ENCODE data around the gene SMARCA5. TPM values are rescaled to one million over a fixed set of nuclear protein-coding genes. Genes with fewer than 3 reads are reported as not detected.

SMARCA5 gene
- polyA plus RNA-seq, 1 donor = 46.3 TPM

DNA sequence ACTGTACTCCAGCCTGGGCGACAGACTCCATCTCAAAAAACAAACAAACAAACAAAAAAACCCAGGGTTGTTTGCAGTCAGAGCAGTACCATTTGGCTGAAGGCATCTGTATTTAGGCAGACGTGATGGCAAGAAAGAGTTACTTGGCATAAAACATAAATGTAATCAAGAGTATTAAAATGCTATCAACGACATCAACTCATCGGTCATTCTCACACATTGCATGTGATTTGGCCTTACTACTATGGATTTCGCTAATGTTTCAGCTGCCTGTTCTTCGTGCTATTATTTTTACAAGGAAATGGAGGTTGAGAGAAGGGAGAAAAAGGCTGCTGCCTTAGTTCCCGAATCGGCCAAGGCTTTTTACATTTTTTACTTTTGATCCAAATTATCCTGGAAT is 15.5 kb upstream of the SMARCA5 start:
- no peaks in the 10 kb centered on the region for H3K4me1 ChIP-seq (ENCODE audit: control insufficient read depth, insufficient read depth, low read length)
- no peak overlapping the region for H3K4me3 ChIP-seq (ENCODE audit: low read length)
- 88% methylated on average over 6 of the region's 8 CpGs for WGBS (ENCODE audit: insufficient coverage, low lambda C conversion rate)
- no peaks in the 10 kb centered on the region for H3K27me3 ChIP-seq (ENCODE audit: control insufficient read depth, insufficient read depth, low read length)
- H3K36me3 ChIP-seq (ENCODE audit: control insufficient read depth, insufficient read depth, low read length) = no peaks in the 10 kb centered on the region
- no peak for DNase-seq
- H3K9me3 ChIP-seq (ENCODE audit: control insufficient read depth, low read depth, low read length) = no peaks in the 10 kb centered on the region
- H3K27ac ChIP-seq (ENCODE audit: low read length) = no peak overlapping the region

DNA sequence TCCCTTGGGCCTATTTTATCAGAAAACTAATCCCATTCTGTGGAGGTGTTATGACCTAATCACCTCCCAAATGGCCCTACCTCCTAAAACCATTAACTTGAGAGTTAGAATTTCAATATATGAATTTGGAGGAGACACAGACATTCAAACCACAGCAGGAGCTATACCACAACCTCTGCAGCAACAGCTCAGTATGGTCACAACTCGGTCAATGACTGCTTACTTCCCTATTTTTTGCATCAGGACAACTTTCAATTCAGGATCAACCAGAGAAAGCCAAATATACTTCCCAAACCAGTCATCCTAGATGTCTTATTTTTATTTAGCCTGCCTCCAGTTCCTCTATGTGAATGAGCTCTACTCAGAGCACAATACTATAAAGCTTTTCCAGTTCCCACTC is 11.3 kb upstream of the SMARCA5 start:
- H3K27me3 ChIP-seq (ENCODE audit: control insufficient read depth, insufficient read depth, low read length) = no peaks in the 10 kb centered on the region
- no peak overlapping the region for H3K27ac ChIP-seq (ENCODE audit: low read length)
- H3K4me1 ChIP-seq (ENCODE audit: control insufficient read depth, insufficient read depth, low read length) = no peaks in the 10 kb centered on the region
- no peaks in the 10 kb centered on the region for H3K9me3 ChIP-seq (ENCODE audit: control insufficient read depth, low read depth, low read length)
- H3K4me3 ChIP-seq (ENCODE audit: low read length) = no peak overlapping the region
- no peak for DNase-seq
- H3K36me3 ChIP-seq (ENCODE audit: control insufficient read depth, insufficient read depth, low read length) = no peaks in the 10 kb centered on the region
- WGBS (ENCODE audit: insufficient coverage, low lambda C conversion rate) = no CpG with 5 or more reads among the region's 1 CpG

DNA sequence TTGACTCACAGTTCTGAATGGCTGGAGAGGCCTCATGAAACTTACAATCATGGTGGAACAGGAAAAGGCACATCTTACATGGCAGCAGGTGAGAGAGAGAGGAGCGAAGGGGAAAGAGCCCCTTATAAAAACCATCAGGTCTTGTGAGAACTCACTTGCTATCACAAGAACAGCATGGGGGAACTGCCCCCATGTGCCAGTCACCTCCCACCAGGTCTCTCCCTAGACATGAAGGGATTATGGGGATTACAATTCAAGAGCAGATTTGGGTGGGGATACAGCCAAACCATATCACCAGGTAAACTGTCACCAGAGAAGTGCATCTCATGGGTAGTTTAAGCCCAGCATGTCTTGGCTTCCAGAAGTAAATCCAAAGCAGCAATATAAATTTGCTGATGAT is 7.5 kb upstream of the SMARCA5 start:
- no CpG with 5 or more reads among the region's 1 CpG for WGBS (ENCODE audit: insufficient coverage, low lambda C conversion rate)
- H3K36me3 ChIP-seq (ENCODE audit: control insufficient read depth, insufficient read depth, low read length) = no peaks in the 10 kb centered on the region
- no peaks in the 10 kb centered on the region for H3K9me3 ChIP-seq (ENCODE audit: control insufficient read depth, low read depth, low read length)
- H3K4me3 ChIP-seq (ENCODE audit: low read length) = no peak overlapping the region
- no peaks in the 10 kb centered on the region for H3K4me1 ChIP-seq (ENCODE audit: control insufficient read depth, insufficient read depth, low read length)
- no peak for DNase-seq
- no peak overlapping the region for H3K27ac ChIP-seq (ENCODE audit: low read length)
- H3K27me3 ChIP-seq (ENCODE audit: control insufficient read depth, insufficient read depth, low read length) = no peaks in the 10 kb centered on the region

GRCh38 chr4:143511906-143512305 is 1.6 kb upstream of the SMARCA5 start:
- Histone ChIP-seq H3K27ac (ENCODE audit: low read length) (no peak overlapping the region), H3K4me1 (ENCODE audit: control insufficient read depth, insufficient read depth, low read length) (peaks cover 9% of the 10 kb centered on the region), H3K9me3 (ENCODE audit: control insufficient read depth, low read depth, low read length) (no peaks in the 10 kb centered on the region), H3K27me3 (ENCODE audit: control insufficient read depth, insufficient read depth, low read length) (no peaks in the 10 kb centered on the region), H3K36me3 (ENCODE audit: control insufficient read depth, insufficient read depth, low read length) (no peaks in the 10 kb centered on the region), H3K4me3 (ENCODE audit: low read length) (no peak overlapping the region)
- WGBS (ENCODE audit: insufficient coverage, low lambda C conversion rate) = no CpG with 5 or more reads among the region's 7 CpGs
- DNase-seq = no peak

DNA sequence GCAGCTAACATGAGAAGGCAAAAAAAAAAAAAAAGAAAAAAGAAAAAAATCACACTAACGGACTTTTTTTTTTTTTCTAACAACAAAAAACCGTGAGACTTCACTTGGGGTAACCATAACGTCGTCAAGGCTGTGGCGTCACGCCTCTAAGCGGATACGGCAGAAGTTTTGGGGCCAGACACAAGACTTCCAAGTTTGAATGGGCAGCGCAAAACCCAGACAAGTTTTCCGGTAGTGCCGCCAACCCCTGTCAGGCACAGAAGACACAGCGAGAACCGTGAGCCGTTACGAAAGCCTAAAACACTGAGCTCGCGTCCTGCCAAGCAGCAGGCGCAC is 556 bp upstream of the SMARCA5 start:
- Histone ChIP-seq H3K9me3 (ENCODE audit: control insufficient read depth, low read depth, low read length) (no peaks in the 10 kb centered on the region), H3K27ac (ENCODE audit: low read length) (peak overlapping the region; percentile 99), H3K36me3 (ENCODE audit: control insufficient read depth, insufficient read depth, low read length) (peaks cover 6% of the 10 kb centered on the region), H3K4me3 (ENCODE audit: low read length) (peak overlapping the region; percentile 92), H3K4me1 (ENCODE audit: control insufficient read depth, insufficient read depth, low read length) (peaks cover 9% of the 10 kb centered on the region), H3K27me3 (ENCODE audit: control insufficient read depth, insufficient read depth, low read length) (no peaks in the 10 kb centered on the region)
- no peak for DNase-seq
- no CpG with 5 or more reads among the region's 18 CpGs for WGBS (ENCODE audit: insufficient coverage, low lambda C conversion rate)

DNA sequence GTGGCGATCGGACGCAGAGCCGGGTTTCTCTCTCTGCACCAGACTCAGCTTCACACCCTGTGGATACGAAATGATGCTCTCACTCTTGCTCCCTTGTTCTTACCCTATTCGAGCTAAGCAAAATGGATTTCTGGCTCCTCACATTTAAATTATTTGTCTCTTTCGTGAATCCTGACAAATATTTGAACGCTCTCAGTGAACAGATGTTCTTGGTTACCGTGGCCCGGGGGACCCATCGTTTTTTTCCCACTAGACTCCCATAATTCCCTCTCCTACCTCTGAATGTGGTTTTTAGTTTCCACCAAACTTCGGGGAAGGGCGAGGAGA is 630 bp downstream of the SMARCA5 start:
- DNase-seq = no peak
- Histone ChIP-seq H3K27ac (ENCODE audit: low read length) (peak overlapping the region; percentile 99), H3K36me3 (ENCODE audit: control insufficient read depth, insufficient read depth, low read length) (peaks cover 9% of the 10 kb centered on the region), H3K9me3 (ENCODE audit: control insufficient read depth, low read depth, low read length) (no peaks in the 10 kb centered on the region), H3K27me3 (ENCODE audit: control insufficient read depth, insufficient read depth, low read length) (no peaks in the 10 kb centered on the region), H3K4me3 (ENCODE audit: low read length) (peak overlapping the region; percentile 92), H3K4me1 (ENCODE audit: control insufficient read depth, insufficient read depth, low read length) (peaks cover 9% of the 10 kb centered on the region)
- WGBS (ENCODE audit: insufficient coverage, low lambda C conversion rate) = 0% methylated on average over 6 of the region's 13 CpGs

DNA sequence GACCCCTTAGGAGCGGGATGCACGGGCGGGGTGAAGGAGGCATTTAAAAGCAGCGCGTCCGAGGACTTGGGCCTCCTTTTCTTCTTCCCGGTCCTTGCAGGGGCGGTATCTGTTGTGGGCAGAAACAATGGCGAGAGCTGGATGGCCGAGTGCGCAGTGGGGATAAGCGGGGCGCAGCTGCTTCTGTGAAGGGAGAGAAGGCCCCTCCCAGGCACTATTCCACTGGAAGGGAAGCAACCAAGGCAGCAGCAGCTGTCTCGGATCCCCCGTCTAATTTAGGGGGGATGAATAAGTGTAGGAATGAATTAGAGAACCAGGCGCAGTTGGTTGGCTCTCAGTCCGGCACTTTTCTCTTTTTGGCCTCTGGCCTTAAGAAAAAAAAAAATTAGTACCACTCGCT is 995 bp downstream of the SMARCA5 start:
- H3K27me3 ChIP-seq (ENCODE audit: control insufficient read depth, insufficient read depth, low read length) = no peaks in the 10 kb centered on the region
- H3K9me3 ChIP-seq (ENCODE audit: control insufficient read depth, low read depth, low read length) = no peaks in the 10 kb centered on the region
- H3K36me3 ChIP-seq (ENCODE audit: control insufficient read depth, insufficient read depth, low read length) = peaks cover 13% of the 10 kb centered on the region
- DNase-seq = peak; percentile 49 to 73
- H3K27ac ChIP-seq (ENCODE audit: low read length) = peak overlapping the region; percentile 99
- peak overlapping the region; percentile 92 for H3K4me3 ChIP-seq (ENCODE audit: low read length)
- H3K4me1 ChIP-seq (ENCODE audit: control insufficient read depth, insufficient read depth, low read length) = peaks cover 9% of the 10 kb centered on the region
- no CpG with 5 or more reads among the region's 18 CpGs for WGBS (ENCODE audit: insufficient coverage, low lambda C conversion rate)

DNA sequence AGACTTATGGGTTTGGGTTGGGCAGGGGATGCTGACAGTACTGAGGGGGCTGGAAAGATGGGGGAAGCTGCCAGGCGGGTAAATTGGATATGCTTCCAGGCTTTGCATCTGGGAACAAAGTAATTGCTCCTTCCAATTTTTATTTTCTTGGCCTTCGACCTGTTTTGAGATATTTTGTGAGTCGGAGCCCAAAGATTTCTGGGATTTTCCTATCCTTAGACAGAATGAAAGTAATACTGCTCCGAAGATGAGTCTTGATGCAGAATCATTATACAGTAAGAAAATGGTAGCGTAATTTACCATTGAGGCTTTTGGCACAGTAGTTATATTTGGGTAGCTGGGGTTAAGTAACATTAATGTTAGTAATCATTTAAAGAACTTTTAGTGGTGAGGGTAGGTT is 1.4 kb downstream of the SMARCA5 start:
- H3K9me3 ChIP-seq (ENCODE audit: control insufficient read depth, low read depth, low read length) = no peaks in the 10 kb centered on the region
- peaks cover 16% of the 10 kb centered on the region for H3K36me3 ChIP-seq (ENCODE audit: control insufficient read depth, insufficient read depth, low read length)
- DNase-seq = no peak
- peak overlapping the region; percentile 92 for H3K4me3 ChIP-seq (ENCODE audit: low read length)
- WGBS (ENCODE audit: insufficient coverage, low lambda C conversion rate) = 37% methylated on average over 2 of the region's 5 CpGs
- no peaks in the 10 kb centered on the region for H3K27me3 ChIP-seq (ENCODE audit: control insufficient read depth, insufficient read depth, low read length)
- peak overlapping the region; percentile 99 for H3K27ac ChIP-seq (ENCODE audit: low read length)
- peaks cover 9% of the 10 kb centered on the region for H3K4me1 ChIP-seq (ENCODE audit: control insufficient read depth, insufficient read depth, low read length)

DNA sequence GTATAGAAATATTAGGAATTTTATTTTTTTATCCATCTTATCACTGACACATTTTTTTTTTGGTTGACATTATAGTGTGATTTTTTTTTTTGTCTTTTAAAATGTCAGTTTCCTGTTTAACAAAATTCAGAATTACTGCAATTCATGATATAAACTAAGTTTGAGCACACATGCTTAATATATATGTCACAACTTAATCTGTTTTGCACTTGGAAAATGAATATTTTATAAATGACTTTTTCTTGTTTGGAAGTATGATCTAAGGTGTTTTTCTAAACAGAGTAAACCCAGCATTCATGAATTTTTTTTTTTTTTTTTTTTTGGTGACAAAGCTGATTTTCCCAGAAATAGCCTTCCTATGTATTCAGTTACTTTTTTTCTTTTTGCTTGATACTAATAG is 2.4 kb downstream of the SMARCA5 start:
- H3K4me1 ChIP-seq (ENCODE audit: control insufficient read depth, insufficient read depth, low read length) = peaks cover 9% of the 10 kb centered on the region
- no peak for DNase-seq
- no peaks in the 10 kb centered on the region for H3K9me3 ChIP-seq (ENCODE audit: control insufficient read depth, low read depth, low read length)
- no peaks in the 10 kb centered on the region for H3K27me3 ChIP-seq (ENCODE audit: control insufficient read depth, insufficient read depth, low read length)
- H3K27ac ChIP-seq (ENCODE audit: low read length) = no peak overlapping the region
- no peak overlapping the region for H3K4me3 ChIP-seq (ENCODE audit: low read length)
- H3K36me3 ChIP-seq (ENCODE audit: control insufficient read depth, insufficient read depth, low read length) = peaks cover 19% of the 10 kb centered on the region

GRCh38 chr4:143517764-143518163 is 4.3 kb downstream of the SMARCA5 start:
- WGBS (ENCODE audit: insufficient coverage, low lambda C conversion rate) = no CpG with 5 or more reads among the region's 2 CpGs
- H3K27ac ChIP-seq (ENCODE audit: low read length) = no peak overlapping the region
- H3K4me1 ChIP-seq (ENCODE audit: control insufficient read depth, insufficient read depth, low read length) = peaks cover 9% of the 10 kb centered on the region
- no peaks in the 10 kb centered on the region for H3K9me3 ChIP-seq (ENCODE audit: control insufficient read depth, low read depth, low read length)
- DNase-seq = no peak
- no peaks in the 10 kb centered on the region for H3K27me3 ChIP-seq (ENCODE audit: control insufficient read depth, insufficient read depth, low read length)
- peaks cover 34% of the 10 kb centered on the region for H3K36me3 ChIP-seq (ENCODE audit: control insufficient read depth, insufficient read depth, low read length)
- H3K4me3 ChIP-seq (ENCODE audit: low read length) = no peak overlapping the region

DNA sequence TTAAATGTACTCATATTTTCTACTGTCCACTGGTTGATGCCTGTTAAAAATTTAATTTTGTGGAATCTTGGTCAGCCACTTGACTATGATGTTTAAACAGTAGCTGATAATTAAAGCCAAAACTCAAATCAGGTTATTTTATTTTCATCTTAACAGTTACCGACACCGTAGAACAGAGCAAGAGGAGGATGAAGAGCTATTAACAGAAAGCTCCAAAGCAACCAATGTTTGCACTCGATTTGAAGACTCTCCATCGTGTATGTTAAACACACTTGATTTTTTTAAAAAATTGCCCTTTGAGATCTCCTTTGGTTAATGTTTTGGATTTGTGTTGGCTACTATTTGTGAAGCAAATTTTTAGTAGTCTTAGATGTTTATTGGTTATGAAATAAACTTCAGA is 10.7 kb downstream of the SMARCA5 start:
- WGBS (ENCODE audit: insufficient coverage, low lambda C conversion rate) = 76% methylated on average over 2 of the region's 4 CpGs
- H3K4me1 ChIP-seq (ENCODE audit: control insufficient read depth, insufficient read depth, low read length) = no peaks in the 10 kb centered on the region
- peaks cover 55% of the 10 kb centered on the region for H3K36me3 ChIP-seq (ENCODE audit: control insufficient read depth, insufficient read depth, low read length)
- no peak overlapping the region for H3K27ac ChIP-seq (ENCODE audit: low read length)
- no peaks in the 10 kb centered on the region for H3K27me3 ChIP-seq (ENCODE audit: control insufficient read depth, insufficient read depth, low read length)
- H3K9me3 ChIP-seq (ENCODE audit: control insufficient read depth, low read depth, low read length) = no peaks in the 10 kb centered on the region
- H3K4me3 ChIP-seq (ENCODE audit: low read length) = no peak overlapping the region
- no peak for DNase-seq
